ENCODE results near the gene ALPK3.

The ALPK3 gene

GRCh38 chr15:84915606-84915958 is 98.4 kb downstream of the ALPK3 start:
- Mint-ChIP-seq H3K27me3 (ENCODE audit: low read depth) (peaks cover 2% of the 10 kb centered on the region), H3K4me3 (peak overlapping the region; percentile 42), H3K4me1 (ENCODE audit: low read depth) (peaks cover 18% of the 10 kb centered on the region), H3K36me3 (ENCODE audit: low read depth) (no peaks in the 10 kb centered on the region), H3K27ac (peak overlapping the region; percentile 87), H3K9me3 (no peaks in the 10 kb centered on the region)
- DNase-seq (ENCODE audit: low spot score) = no peak

- peaks cover 15% of the 10 kb centered on the region for H3K4me1 Mint-ChIP-seq (ENCODE audit: low read depth)
- no peak overlapping the region for H3K4me3 Mint-ChIP-seq
- no peak overlapping the region for H3K27ac Mint-ChIP-seq
- H3K27me3 Mint-ChIP-seq (ENCODE audit: low read depth) = no peaks in the 10 kb centered on the region
- H3K36me3 Mint-ChIP-seq (ENCODE audit: low read depth) = no peaks in the 10 kb centered on the region
- H3K9me3 Mint-ChIP-seq = no peaks in the 10 kb centered on the region
- DNase-seq (ENCODE audit: low spot score) = no peak
These were observed 100.3 kb downstream of the ALPK3 start for GRCh38 chr15:84917452-84917851.

- Mint-ChIP-seq H3K36me3 (ENCODE audit: low read depth) (no peaks in the 10 kb centered on the region), H3K9me3 (no peaks in the 10 kb centered on the region), H3K27me3 (ENCODE audit: low read depth) (no peaks in the 10 kb centered on the region), H3K27ac (no peak overlapping the region), H3K4me3 (no peak overlapping the region), H3K4me1 (ENCODE audit: low read depth) (peaks cover 11% of the 10 kb centered on the region)
- no peak for DNase-seq (ENCODE audit: low spot score)
These were observed 102.0 kb downstream of the ALPK3 start for GRCh38 chr15:84919106-84919667.

GRCh38 chr15:84921121-84921520 is 104.0 kb downstream of the ALPK3 start:
- Mint-ChIP-seq H3K4me1 (ENCODE audit: low read depth) (no peaks in the 10 kb centered on the region), H3K27me3 (ENCODE audit: low read depth) (no peaks in the 10 kb centered on the region), H3K9me3 (no peaks in the 10 kb centered on the region), H3K36me3 (ENCODE audit: low read depth) (no peaks in the 10 kb centered on the region), H3K27ac (no peak overlapping the region), H3K4me3 (no peak overlapping the region)
- no peak for DNase-seq (ENCODE audit: low spot score)

GRCh38 chr15:84922530-84922929 is 105.4 kb downstream of the ALPK3 start:
- H3K9me3 Mint-ChIP-seq = no peaks in the 10 kb centered on the region
- H3K4me1 Mint-ChIP-seq (ENCODE audit: low read depth) = no peaks in the 10 kb centered on the region
- H3K27ac Mint-ChIP-seq = no peak overlapping the region
- no peaks in the 10 kb centered on the region for H3K27me3 Mint-ChIP-seq (ENCODE audit: low read depth)
- no peaks in the 10 kb centered on the region for H3K36me3 Mint-ChIP-seq (ENCODE audit: low read depth)
- H3K4me3 Mint-ChIP-seq = no peak overlapping the region
- no peak for DNase-seq (ENCODE audit: low spot score)
